Stimulated activated CD8-positive, alpha-beta memory T cell treated with anti-CD3 and anti-CD28 coated beads, Interleukin-15, amount 100 ng/mL, for 24 hours (primary cell): ENCODE data around the gene ZNF655.
"Not testable (repeated sequence)": the region's sequence is repeated elsewhere in the genome, so short reads cannot be mapped to it uniquely, and the experiment has no call there.

ENCODE experiments used
- DNase-seq: peaks from one replicate; pipeline ENCODE4 v3.0.0-alpha.2; 2020; ENCODE audit warnings: low read depth

Gene ZNF655

DNA sequence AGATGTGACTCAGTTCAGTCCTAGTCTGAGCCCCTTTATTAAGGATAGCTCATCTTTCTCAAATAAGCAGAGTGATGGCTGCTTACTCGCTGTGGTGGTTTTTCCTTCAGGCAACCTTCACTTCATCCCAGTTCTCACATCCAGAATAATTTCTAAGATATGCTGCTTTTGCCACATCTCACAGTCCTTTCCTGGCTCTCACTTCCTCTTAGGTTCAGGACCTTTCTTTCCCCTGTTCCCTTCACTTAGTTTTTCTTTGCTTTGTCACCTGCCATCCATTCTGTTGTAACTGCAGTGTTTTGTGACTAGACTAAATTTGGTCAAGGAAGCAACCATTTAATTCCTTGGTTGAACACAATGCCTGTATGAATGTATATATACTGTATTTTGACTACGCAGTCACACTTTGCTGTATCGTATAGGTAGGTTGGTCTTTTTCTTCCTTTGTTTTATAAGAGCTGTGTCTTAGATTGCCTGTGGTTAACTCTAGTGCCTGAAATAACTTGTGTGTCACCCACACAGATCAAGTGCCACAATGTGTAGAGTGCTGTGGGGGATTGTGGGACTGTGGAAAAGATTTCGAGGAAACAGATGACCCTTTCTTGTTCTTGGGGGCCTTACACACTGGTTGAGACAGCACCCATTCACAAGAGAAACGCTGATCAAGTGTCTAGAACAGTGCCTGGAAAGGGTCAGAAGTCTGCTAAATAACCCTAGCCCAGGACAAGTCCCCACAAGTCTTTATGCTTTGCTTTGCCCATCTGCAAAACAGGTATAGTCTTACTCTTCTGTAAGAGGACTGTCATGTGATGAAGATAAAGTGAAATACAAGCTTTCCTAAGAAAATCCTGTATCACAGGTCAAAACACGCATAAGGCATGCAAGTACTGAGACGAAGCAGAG is 2.6 kb downstream of the ZNF655 start:
- no peak for DNase-seq

DNA sequence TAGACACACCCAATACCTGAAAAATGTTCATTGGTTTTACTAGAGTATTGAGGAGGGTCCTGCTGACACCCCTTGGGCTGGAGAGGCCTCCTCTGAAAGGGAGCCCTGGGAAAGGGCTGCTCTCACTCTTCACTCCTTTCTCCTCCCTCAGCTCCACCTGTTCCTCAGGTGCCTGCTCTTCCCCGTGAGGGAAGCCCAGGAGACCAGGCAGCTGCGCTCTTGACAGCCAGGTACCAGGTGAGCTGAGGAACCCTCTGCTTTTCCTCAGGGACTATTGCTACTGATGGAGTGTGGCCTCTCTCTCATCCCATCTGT is 3.3 kb downstream of the ZNF655 start:
- no peak for DNase-seq

DNA sequence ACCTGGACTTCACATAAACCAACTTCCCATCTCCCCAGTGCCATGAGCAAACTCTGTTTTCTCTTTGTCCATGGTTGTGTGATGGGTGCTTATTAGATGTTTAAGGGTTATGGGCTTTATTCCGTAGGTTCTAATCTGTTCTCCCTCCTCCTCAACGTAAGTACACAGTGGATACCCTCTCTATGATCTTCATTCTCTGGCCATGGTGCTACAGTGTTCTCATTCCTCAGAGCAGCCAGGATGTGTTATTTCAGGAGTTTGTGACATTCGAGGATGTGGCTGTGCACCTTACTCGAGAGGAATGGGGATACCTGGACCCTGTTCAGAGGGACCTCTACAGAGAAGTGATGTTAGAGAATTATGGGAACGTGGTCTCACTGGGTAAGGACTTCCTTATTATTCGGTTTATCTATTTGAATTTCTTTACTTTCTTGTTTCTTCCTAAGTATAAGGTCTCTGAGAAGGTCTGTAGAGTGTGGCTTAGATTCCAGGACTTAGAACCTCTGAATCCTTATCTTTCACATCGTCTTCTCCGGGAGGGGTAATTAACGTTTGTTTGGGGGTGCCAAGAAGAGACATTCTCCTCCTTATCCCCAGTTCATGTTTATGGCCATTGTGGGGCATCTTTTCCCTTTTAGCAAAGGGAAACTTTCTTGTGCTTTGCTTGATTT is 3.8 kb downstream of the ZNF655 start:
- no peak for DNase-seq

DNA sequence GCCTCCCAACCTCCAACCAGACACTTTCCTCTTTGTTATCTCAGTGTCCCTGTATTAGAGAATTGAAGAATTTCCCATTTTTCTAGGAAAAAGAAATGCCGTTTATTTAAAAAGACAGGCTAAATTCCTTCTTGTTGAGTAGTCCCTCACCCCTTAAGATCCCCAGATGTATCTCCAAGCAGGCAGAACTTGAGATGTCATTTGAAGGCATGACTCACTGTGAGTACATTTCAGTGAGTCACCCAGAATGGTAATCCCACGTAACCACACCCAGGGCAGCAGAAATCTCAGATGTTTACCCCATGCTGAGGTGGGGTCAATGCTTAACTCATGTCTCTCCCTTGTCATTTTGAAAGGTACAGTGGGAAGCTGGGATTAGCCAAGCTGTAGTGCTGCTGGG is 4.4 kb downstream of the ZNF655 start:
- no peak for DNase-seq

DNA sequence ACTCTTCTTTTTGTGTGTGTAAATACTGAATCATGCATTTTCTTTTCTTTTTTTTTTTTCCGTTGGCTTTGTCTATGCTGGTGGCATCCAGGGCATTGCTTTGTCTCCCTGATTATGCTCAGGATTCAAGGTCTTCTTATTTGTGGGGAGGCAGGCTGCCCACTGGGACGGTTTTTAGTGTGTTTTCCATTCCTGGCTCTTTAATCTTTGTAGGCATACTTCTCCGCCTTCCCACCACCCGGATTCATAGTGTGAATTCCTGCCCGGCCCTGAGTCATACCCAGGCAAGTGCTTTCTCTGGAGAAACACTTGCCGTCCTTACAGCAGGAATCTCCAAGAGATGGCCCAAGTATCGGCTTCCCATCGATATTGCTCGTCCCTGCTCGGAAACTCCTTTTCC is 5.2 kb downstream of the ZNF655 start:
- DNase-seq, result no peak

DNA sequence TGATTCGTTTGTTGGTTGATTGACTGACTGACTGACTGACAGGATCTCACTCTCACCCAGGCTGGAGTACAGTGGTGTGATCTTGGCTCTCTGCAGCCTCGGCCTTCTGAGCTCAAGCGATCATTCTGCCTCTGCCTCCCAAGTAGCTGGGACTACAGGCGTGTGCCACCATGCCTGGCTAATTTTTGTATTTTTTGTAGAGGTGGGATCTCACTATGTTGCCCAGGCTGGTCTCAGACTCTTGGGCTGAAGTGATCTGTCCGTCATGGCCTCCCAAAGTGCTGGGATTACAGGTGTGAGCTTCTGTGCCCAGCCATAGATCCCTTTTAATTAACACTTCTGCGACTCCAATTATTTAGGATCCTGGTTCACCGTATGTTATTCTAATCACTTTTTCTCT is 10.3 kb downstream of the ZNF655 start:
- not testable (repeated sequence) for DNase-seq

DNA sequence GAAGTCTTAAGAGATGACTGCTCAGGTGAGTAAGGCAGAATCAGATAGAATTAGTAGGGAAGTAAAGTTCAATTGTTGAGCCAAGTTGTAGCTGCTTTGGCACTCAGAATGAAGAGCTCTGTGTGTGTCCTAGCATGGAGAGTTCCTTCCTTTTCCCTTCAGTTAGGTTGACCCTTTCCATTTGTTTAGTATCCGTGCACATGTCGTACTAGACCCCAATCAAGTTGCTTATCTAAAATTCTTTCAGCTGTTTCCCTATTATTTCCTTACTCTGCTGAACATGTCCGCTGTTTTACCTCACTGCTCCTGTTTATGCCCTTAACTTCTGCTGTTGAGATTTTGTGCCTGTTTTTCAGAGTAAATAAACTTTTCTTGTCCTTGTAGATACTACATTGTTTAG is 13.3 kb downstream of the ZNF655 start:
- DNase-seq, result no peak

DNA sequence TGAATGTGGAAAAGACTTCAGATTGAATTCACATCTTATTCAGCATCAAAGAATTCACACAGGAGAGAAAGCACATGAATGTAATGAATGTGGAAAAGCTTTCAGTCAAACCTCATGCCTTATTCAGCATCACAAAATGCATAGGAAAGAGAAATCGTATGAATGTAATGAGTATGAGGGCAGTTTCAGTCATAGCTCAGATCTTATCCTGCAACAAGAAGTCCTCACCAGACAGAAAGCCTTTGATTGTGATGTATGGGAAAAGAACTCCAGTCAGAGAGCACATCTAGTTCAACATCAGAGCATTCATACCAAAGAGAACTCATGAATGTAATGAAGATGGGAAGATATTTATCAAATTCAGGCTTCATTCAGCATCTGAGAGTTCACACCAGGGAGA is 14.8 kb downstream of the ZNF655 start:
- DNase-seq, result no peak

DNA sequence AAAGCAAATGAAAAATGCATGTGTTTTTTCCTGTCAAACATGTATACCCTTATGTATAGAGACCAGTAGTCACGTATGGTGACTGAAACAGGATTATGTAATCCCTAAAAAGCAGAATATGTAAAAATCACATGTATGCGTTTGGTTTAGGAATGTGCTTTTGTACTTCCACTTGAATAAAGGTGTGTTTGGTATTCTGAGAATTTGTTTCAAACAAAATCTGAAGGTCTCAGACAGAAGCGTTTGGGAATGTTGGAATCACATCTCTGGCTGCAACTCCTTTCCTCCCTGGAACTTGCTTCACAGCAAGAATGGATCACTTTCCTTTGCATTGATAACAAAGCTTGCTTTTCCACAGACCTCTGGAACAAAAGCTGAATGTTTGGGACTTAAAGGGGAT is 17.8 kb downstream of the ZNF655 start:
- DNase-seq, result no peak

DNA sequence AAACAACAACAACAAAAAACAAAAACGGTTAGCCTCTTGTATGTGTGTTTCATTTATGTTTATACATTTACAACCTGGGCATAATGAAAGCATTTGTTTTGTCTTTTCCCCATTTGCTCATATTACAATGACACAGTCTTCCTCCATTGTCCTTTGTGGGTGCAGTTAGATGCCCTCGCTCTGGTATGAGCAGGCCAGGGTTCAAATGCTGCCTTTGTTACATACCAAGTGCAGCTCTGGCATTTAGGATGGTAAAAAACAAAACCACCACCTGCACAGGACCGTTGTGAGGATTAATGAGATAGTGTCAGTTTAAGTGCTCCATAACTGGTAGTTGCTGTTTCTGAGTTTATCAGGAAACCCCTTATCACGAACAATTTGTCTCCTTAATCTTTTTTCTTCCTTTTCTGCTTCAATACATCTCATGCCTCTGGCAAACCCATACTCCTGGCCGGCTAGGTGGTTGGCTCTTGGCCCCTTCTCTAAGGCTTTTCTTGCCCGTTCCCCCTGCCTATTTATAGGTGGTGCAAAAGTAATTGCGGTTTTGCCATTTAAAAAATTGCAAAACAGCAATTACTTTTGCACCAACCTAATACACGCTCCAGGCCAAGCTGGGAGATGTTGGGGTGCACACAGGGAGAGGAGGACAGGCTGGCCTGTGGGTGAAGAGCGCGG is 21.0 kb downstream of the ZNF655 start:
- DNase-seq, result no peak

DNA sequence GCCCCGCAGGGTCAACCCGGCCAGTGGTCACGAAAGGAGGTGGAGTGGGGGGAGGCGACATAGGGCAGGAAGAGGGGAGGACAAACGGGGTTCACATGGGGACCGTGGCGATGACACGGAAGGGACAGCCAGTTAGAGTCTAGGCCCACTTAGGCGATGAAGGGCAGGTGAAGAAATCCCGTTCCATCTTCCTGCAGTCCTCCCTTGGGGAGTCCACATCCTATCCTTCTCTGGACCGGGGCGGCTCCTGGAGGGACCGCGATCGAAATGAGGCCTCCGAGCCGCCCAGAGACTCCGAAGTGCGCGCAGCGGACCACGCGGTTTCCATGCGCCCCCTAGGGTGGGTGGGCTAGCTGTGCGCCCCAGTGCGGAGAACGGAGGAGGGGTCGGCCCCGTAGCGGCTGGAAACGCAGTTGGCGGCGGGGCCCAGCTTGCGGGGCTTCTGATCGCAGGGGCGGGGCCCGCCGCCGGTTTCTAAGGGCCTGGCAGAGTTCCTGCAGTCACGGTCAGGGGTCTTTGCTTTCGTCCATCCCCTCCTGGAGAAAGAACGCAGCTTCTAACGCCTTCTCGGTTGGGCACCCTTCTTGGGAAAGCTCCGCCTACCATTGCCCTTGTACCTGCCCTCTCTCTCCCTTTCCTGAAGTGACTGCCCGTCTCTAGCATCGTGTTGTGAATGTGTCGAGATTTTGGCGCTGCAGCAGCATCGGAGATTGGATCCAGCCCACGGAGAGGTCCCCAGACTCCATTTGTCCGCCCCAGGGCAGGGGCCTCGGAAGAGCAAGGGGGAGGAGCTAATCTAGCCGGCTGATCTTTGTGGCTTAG is 21.7 kb downstream of the ZNF655 start:
- no peak for DNase-seq

DNA sequence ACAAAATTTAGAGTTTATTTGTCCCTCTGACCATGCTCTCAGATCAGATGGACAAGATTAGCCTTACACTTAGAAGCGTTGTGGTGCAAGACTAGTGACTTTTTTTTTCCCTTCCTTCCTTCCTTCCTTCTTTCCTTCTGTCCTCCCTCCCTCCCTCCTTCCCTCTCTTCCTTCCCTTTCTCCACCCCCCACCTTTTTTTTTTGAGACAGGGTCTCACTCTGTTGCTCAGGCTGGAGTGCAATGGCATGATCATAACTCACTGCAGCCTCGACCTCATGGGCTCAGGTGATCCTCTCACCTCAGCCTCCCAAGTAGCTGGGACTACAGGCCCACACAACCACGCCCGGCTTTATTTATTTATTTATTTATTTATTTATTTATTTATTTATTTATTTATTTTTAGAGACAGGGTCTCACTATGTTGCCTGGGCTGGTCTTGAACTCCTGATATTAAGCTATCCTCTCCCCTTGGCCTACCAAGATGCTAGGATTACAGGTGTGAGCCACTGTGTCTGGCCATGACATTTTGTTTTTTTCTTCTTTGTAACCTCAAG is 22.4 kb downstream of the ZNF655 start:
- not testable (repeated sequence) for DNase-seq

DNA sequence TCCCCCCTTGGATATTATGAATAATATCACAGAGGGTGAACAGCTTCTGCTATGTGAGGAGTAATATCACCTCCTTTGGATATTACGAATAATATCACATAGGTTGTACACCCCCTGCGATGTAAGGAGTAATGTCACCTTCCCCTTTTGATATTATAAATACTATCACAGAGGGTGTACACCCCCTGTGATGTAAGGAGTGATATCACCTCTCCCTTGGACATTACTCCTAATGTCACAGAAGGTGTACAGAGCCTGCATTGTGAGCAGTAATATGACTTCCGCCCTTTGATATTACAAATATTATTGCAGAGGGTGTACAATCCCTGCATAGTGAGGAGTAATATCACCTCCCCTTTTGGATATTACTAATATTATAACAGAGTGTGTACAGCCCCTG is 30.4 kb downstream of the ZNF655 start:
- DNase-seq, result no peak

DNA sequence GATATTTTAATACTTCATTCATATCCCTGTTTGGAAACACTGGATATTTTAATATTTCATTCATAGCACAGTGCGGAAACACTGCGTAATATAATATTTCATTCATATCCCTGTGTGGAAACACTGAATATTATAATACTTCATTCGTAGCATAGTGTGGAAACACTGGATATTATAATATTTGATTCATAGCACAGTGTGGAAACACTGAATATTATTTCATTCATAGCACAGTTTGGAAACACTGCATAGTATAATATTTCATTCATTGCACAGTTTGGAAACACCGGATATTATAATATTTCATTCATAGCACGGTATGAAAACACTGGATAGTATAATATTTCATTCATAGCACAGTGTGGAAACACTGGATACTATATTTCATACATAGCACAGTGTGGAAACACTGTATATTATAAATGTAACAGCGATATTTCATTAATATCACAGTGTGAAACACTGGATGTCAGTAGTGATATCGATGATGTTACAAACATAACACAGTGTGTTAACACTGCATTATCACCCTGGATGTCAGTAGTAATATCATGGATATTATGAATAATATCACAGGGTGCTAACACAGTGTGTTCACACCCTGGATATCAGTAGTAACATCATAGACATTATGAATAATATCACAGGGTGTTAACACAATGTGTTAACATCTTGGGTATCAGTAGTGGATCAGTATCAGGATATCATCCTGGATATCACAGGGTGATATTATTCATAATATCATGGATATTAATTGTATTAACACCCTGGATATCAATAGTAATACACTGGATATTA is 36.7 kb downstream of the ZNF655 start:
- DNase-seq, result no peak

DNA sequence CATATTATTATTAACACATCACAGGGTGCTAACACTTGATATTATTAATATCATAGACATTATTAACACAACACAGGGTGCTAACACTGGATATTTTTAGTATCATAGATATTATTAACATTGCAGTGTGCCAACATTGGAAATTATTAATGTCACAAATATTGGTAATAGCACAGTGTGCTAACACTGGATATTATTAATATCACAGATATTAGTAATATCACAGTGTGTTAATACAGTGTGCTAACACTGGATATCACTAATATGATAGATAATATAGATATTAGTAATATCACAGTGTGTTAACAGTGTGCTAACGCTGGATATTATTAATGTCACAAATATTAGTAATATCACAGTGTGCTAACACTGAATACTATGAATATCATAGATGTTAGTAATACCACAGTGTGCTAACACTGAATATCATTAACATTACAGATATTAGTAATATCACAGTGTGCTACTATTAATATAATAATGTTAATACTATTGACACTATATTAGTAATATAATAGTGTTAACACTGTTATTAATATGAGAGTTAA is 38.0 kb downstream of the ZNF655 start:
- DNase-seq, result no peak

DNA sequence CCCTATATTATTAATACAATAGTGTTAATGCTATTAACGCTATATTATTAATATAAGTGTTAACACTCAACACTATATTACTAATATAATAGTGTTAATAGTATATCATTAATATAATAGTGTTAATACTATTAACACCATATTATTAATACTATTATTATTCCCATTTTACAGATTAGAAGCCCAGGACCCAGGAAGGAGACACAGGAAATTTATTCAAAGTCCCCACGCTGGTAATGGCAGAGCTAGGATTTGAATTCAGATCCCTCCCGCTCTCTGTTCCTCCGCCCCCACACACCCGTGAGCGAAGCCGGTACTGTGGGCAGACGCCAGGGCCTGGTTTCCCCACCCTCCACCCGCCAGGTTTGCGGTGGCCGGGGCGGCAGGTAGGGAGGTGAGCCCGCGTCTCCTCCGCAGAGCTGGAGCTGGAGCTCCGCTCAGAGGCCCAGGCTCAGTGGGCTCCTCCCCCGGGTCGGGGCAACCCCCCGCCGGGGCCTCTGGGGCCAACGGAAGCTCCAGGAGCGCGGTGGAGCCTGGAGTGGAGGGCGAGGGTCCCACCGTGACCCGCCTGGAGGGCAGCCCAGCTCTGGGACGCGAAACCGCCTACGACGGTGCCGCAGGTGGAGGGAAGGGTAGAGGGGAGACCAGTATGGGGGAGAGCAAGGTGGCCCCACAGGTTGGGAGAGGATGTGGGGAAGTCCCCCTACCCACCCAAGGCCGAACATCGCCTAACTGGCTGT is 39.5 kb downstream of the ZNF655 start, which contains the start of gene TMEM225B:
Gene TMEM225B (plus strand): TSS at position 506 of the 740 bp plus-strand sequence. CDS start 6,122 bp downstream, outside the sequence.
- no peak for DNase-seq

DNA sequence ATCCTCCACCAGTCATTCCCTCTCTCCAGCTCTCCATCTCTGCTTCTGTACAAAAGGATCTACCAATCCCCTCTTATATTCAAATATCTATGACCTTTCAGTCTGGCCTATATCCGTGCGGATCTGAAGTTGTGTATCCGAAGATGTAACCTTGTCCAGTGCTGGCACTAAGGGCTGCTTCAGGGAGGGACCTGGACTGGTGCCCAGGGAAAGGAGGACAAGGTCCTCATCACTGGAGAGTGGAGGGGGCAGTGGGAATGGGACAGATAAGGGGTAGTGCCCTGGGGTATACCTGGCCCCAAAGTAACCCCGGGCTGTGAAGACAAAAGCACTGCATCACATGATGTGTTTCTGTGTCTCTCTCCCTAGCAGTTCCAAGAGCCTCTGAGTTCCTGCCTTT is 41.4 kb downstream of the ZNF655 start:
- DNase-seq, result no peak

DNA sequence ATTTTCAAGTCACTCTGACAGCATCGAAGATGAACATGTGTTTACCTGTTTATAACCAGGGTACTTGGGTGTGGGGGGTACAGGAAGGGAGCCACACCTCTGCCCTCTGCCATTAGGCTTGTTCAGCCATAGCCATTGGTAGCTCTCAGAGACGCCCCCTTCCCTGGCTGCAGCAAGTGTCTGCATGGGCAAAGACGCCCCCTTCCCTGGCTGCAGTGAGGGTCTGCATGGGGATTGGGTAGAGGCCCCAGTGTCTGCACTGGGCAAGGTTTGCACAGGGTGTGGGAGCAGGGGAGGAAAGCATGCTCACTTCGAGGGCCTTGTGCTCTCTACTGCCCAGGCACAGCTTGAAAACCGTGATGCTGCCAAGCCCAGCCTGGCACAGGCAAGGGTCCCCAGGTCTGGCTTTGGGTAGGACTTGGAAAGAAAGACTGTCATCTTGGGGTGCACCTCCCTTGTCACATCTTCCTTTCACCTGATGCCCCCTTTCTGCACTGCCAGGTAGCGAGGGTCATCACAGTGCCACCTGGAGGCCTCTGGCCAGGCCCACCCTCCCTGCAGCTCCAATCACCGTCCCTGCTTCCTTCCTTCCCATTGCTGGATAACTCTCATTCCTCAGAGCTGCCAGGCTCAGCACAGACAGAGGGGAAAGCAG is 43.3 kb downstream of the ZNF655 start:
- DNase-seq, result no peak

DNA sequence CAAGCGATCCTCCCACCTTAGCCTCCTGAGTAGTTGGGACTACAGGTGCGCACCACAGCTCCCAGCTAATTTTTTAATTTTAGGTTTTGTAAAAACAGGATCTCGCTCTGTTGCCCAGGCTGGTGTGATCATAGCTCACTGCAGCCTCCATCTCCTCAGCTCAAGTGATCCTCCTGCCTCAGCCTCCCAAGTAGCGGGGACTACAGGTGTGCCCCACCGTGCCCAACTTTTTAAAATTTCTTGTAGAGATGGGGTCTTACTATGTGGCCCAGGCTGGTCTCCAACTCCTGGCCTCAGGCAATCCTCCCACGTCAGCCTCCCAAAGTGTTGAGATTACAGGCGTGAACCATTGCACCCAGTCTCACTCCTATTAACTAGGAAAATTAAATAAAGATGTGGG is 47.1 kb downstream of the ZNF655 start:
- DNase-seq, result no peak
